DND-41 (cell line): ENCODE data around the gene DPF3.

Experiments
- CTCF ChIP-seq: IDR thresholded peaks from 2 replicates; pipeline ENCODE4 v1.5.1; 2012; ENCODE audit warnings: borderline replicate concordance, low read length, moderate library complexity, mild to moderate bottlenecking; ENCODE audit not compliant: poor library complexity, severe bottlenecking; ENCODE audit errors: extremely low read depth
- EZH2 ChIP-seq: IDR thresholded peaks from 3 replicates; pipeline ENCODE4 v1.6.1; 2012; ENCODE audit warnings: borderline replicate concordance, low read depth, mild to moderate bottlenecking, moderate library complexity, low read length, inconsistent platforms; ENCODE audit not compliant: severe bottlenecking

- TF ChIP-seq CTCF (no peak), EZH2 (no peak)
Measured at GRCh38 chr14:72801381-72801812, 92.5 kb downstream of the DPF3 start.
